ENCODE data around the gene CKS2. TPM values are rescaled to one million over a fixed set of nuclear protein-coding genes. Genes with fewer than 3 reads are reported as not detected.

The CKS2 gene
- total and polyA plus RNA-seq, 2 of the 8 experiments (the other 6 are each of a cell fraction or from before 2014, with no cell fraction given) = 337 to 689 TPM

DNA sequence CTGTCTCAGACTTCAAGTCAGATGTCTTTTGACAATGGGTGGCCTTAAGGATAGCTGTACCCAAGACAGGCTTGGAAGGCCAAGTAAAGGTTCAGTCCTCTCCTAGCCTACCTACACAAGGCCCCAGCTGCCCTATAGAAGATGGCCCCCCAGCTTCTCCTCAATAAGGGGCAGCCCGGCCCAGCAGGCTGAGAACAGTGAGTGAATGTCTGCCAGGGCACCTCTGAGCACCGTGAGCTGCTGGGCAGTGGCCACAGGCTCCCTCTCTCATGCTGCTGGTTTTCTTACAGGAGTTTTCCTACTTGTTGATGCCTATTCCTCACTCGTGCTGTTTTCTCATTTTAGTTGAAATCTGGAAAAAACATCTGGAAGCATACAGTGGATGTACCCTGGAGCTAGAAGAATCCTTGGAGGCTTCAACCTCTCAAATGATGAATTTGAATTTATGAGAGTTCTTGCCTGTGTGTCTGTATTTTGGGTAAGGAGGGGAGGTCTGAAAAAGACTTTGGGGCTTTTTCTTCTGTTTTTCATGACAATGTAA, 47.5 kb downstream of the CKS2 start (continued):
- TF ChIP-seq, protein P1, sequence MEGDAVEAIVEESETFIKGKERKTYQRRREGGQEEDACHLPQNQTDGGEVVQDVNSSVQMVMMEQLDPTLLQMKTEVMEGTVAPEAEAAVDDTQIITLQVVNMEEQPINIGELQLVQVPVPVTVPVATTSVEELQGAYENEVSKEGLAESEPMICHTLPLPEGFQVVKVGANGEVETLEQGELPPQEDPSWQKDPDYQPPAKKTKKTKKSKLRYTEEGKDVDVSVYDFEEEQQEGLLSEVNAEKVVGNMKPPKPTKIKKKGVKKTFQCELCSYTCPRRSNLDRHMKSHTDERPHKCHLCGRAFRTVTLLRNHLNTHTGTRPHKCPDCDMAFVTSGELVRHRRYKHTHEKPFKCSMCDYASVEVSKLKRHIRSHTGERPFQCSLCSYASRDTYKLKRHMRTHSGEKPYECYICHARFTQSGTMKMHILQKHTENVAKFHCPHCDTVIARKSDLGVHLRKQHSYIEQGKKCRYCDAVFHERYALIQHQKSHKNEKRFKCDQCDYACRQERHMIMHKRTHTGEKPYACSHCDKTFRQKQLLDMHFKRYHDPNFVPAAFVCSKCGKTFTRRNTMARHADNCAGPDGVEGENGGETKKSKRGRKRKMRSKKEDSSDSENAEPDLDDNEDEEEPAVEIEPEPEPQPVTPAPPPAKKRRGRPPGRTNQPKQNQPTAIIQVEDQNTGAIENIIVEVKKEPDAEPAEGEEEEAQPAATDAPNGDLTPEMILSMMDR (IDR thresholded peaks at IDR 0.05; ENCODE audit: control extremely low read depth in 1 of 3, insufficient read depth in 1 of 3, low read depth in 1 of 3, low read length in 3 of 3) = no peak
- TF ChIP-seq, protein P2, sequence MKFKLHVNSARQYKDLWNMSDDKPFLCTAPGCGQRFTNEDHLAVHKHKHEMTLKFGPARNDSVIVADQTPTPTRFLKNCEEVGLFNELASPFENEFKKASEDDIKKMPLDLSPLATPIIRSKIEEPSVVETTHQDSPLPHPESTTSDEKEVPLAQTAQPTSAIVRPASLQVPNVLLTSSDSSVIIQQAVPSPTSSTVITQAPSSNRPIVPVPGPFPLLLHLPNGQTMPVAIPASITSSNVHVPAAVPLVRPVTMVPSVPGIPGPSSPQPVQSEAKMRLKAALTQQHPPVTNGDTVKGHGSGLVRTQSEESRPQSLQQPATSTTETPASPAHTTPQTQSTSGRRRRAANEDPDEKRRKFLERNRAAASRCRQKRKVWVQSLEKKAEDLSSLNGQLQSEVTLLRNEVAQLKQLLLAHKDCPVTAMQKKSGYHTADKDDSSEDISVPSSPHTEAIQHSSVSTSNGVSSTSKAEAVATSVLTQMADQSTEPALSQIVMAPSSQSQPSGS (IDR thresholded peaks at IDR 0.05; ENCODE audit: low read length) = no peak

Measured in H1 (cell line).